GM13977 (cell line): ENCODE results near the gene MCU.

Source experiments
- DNase-seq: peaks from one replicate; pipeline ENCODE4 v3.0.0; 2012; ENCODE audit warnings: low spot score
- CTCF ChIP-seq: IDR thresholded peaks from 2 replicates; pipeline ENCODE4 v1.5.1; 2012; ENCODE audit warnings: mild to moderate bottlenecking, control low read depth; ENCODE audit not compliant: insufficient read depth; ENCODE audit errors: extremely low read depth, missing control alignments
- in situ Hi-C: fragments of 300-500 bp; cut with MboI; formaldehyde crosslinking; loops from one replicate; pipeline ENCODE4 v1.12.0; 2022; ENCODE audit warnings: low sequenced_read_pairs, low pct_unique_long_range_greater_than_20kb, mixed read lengths, inconsistent platforms; ENCODE audit not compliant: unreplicated experiment

MCU gene

GRCh38 chr10:72653383-72654096 is 38.4 kb upstream of the MCU start:
- DNase-seq, result no peak

DNA sequence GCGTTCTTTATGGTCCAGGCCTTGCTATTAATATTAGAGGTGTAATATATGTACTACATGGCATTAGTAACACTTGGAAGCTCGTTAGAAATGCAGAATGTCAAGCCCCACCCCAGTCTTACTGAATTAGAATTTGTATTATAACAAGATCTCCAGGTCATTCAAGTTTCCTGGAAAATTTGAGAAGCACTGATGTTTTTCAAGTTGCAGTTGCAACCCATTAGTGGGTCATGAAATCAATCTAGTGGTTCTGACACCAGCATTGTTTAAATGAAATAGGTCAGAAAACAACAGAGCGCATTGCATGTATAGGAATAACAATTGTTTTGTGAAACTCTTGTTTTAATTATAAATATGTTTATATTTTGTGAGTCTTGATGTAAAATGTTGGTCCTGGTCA is 37.2 kb upstream of the MCU start:
- in situ Hi-C loops, result no loop called here
- no peak for TF ChIP-seq CTCF
- DNase-seq, result no peak

More at GRCh38 chr10:72653383-72654096, 38.4 kb upstream of the MCU start:
- in situ Hi-C loops, result no loop called here
- no peak for TF ChIP-seq CTCF

- in situ Hi-C loops, result no loop called here
- no peak for TF ChIP-seq CTCF
- no peak for DNase-seq
Observed at GRCh38 chr10:72658696-72659400, 33.1 kb upstream of the MCU start.

GRCh38 chr10:72659694-72660093 is 32.2 kb upstream of the MCU start:
- in situ Hi-C loops, result no loop called here
- TF ChIP-seq CTCF, result no peak
- DNase-seq, result no peak

DNA sequence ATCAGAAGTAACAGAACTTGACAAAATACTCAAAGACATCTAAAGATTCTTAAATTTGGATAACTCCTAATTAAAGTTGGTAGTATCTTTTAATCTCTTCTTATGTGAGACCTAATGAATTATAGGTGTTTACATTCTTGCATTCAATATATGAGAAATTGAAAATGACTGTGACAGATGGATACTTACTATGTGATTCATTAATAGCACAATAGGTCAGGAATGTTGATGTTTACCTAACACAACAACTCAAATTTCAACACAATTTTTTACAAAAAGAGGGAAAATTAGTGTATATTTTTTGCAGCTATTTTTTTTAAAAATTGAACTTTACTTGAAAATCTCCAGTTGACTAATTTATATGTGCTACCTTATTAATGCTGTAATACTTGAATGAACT is 31.7 kb upstream of the MCU start:
- in situ Hi-C loops, result no loop called here
- TF ChIP-seq CTCF, result no peak
- no peak for DNase-seq

- in situ Hi-C loops, result no loop called here
- no peak for DNase-seq
- TF ChIP-seq CTCF, result no peak
Observed at GRCh38 chr10:72661431-72661830, 30.5 kb upstream of the MCU start.
